Measurements from ENCODE around the gene TOM1L1.

TOM1L1 gene

DNA sequence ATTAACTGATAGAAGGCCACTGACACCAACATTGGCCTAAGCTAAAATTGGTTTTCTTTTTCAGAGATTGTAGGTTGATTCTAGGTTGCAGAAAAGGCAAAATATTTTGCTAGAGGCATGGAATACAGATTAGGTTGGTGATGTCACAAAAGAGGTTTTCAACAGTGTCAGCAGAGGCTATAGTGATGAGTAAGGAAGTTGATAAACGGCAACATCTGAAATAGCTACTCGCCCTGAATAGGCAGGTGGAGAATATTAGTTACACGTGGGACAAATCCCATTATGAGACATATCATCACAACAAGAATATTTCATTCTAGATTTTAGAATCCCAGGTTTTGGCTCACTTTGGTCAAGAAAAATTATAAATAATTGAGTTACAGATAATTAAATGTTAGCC lies 1.5 kb upstream of the TOM1L1 start:
- no peak for DNase-seq

DNA sequence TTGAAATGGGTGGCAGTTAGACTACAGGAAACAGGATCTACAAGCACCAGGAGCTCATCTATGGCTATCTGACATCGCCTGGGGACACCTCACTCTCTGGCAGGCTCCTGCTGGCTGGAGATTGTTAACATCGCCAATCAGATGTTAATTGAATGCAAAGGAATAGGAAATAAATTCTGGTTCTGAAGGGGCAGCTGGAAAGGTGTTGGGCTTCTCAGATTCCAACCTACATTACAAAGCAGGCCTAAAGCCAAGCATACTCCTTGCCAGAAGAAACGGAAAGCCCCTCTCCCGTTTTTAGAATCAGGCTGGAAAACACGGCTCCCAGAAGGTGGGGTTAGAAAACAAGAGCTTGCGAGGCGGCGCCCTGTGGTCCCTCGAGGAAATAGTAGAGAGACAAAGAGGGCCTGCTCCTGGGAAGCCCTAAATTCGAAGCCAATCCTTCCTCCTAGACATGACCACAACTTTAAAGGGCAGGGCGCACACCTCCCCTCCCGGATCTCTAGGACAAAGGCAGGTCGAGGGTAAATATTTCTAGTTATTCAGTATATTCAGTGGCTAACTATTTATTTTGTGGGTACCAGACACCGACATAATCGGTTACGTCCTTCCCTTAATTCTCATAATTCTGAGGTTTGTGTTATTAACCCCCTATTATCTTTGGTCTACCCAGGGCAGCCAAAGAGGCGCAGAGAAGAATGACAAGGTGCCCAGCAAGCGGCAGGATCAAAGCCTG lies 763 bp upstream of the TOM1L1 start:
- DNase-seq, result no peak

DNA sequence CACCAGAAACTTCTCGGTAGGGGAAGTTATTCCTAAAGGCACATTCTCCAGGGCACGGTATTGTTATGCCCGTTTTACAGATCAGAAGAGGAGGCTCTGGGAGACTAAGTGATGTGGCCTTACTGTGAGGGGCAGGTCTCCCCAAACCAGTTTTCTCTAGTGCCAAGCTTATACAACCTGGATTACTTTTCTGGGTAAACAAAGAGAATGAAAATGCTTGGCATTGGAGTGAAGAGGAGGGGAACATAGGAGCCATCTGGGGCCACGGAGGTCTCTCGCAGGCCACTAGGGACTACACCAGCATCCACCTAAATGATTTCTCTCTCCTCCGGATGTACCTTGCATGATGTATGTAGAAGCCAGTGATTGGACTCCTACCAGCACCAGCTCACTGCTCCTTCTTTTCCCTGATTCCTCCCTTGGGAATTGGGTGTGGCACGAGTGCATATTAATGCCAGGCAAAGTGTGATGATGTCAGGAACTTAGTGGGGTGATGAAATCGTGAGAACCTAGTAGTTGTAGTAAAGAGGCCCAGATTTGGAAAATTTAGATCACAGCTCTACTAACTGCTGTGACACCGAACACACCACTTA lies 674 bp downstream of the TOM1L1 start:
- no peak for DNase-seq

DNA sequence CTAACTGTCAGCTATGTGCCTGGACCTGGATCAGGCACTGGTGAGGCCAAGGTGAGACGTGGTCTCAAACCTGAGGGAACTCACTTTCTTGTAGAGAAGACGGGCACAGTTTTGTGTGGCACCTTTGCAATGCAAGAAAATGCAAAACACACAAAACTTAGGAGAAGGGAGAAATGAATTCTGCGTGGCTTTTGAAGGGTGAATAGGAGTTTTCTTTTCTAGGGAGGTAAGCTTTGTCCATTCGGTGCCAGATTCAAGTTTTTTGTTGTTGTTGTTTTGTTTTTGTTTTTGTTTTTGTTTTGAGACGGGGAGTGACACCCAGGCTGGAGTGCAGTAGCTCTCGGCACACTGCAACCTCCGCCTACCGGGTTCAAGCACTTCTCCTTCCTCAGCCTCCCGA lies 1.4 kb downstream of the TOM1L1 start:
- no peak for DNase-seq

DNA sequence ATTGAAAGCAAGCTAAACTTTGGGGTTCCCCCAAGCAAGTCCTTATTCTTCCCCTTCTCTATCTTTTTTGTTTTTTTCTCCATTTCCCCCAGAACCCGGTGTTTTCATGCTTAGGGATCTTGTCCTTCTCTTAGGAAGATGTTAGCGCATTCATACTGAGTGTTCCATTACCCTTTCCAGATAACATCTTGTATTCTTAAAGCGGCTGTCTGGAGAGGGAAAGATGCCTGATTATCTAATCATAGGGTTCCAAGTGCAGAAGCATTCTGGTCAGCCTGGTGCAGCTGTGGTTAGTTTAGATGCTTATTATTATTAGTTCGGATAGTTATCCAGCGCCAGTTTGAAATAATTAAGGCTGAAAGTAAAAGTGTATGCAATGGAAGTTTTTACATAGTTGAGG lies 2.0 kb downstream of the TOM1L1 start:
- no peak for DNase-seq

DNA sequence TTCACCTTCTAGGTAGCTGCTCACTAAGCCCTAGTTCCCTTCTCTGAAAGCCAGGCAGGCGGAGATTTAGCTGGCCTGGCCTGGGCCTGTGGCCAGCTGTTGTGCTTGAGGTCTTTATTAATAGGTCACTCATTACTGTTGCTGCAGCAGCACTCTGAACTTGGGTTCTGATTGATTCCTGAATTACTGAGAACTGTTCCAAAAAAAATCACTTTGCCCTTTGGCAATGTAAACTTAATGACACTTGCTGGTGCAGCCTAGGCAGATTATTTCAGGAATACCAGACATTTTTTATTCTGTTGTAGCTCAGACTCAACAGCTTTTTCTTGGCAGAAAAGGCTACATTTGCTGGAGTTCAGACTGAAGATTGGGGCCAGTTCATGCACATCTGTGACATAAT lies 2.7 kb downstream of the TOM1L1 start:
- DNase-seq, result no peak

DNA sequence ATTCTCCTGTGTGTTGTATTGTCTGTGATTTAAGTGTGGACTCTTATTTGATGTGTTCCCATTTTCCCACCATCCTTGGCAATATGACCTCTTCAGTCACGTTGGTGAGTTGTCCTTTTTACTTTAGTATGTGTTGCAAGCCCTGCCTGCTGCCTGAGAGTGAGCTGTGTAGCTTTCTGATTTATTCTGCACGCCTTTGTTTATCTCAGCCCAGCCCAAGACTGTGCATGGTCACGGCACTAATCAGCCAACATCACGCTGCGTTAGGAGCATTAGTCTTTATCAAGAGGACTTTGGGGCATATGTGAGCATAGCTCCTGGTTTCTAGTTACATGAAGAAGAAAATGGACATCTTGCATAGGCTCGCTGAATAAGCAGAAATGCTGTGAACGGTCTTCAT lies 6.0 kb downstream of the TOM1L1 start:
- DNase-seq, result no peak

DNA sequence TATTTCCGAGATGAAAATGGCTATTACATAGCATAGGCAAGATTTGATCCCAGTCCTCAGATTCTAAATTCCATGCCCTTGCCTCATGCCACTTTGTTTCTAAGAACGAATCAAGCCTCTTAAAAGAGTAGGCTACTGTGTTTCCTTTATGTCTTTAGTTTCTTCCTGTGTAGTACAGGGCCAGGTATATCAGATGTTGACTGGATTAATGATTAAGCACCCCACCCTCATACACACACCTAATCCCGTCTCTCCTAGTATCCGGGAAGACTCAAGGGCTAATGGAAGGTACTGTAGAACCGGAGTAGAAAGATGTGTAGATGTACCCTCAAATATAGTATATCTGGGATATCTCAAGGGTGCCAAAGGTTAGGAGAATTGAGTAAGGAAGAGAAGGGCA lies 6.7 kb downstream of the TOM1L1 start:
- no peak for DNase-seq

DNA sequence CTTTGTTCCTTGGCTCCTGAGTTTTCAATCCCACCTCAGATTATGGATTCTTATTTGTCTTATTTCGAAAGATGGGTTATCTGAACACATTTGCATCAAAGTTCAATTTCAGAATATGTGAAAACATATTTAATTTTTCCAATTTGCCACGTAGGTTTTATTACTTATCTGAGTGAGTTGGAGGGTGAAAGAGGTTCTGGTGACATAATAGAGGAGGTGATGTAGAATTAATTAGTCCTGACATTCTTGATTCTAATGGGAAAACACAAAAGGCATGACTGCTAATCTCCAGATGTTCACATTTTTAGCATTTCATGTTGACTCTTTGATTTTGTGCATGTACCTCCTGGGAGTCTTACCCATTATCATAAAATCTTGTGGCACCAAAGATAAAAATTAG lies 9.1 kb downstream of the TOM1L1 start:
- DNase-seq, result no peak

DNA sequence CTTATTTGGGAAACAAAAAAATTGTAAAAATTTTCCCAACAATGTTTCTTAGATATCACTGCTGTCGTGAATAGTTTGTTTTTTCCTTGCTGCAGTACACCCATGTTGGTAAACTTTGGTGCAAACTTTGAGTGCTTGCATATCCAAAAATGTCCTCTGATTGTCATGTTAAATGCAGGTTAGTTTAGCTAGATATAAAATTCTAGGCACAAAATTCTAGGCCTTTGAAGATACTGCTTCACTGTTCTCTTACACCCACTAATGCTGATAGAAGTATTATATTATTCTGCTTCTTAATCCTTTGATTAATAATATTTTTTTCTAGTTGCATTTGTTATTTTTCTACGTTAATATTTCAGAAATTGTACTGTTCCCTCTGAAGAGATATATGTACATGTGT lies 16.1 kb downstream of the TOM1L1 start:
- no peak for DNase-seq

DNA sequence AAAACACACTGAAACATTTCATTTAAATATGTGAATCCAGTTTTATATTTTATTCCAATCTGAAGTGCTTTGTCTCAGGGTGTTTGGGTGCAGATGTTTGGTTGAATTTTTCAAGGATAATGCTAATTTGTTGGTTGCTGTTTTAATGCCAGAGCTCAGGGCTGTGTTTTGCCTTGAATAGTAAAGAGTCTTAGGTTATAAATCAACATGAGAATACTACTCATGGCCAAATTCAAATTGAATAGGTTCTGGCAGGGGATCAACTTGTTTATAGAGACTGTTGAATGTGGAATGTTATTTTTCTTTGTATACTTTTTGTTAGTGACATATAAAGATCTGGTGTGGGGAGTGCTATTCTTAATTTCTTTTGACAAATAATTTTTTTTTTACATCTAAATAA lies 18.8 kb downstream of the TOM1L1 start:
- no peak for DNase-seq

DNA sequence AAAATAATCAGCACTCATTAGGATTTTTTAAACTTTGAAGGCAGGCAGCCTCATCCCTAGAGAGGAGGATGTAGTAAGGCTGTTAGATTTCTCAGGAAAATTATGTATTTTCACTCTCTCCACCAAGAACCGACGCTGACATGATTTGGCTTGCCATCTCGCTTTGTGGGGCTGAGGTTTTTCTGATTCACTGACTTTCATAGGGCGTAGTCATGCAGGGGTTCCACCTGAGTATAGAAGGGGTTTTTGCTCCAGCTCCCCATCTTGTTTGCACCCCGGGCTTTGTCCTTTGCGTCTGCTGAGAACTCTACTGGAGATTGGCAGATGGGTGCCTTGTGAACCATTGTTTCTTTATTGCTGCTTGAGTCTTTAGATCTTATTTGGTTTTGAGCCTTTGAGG lies 20.2 kb downstream of the TOM1L1 start:
- no peak for DNase-seq

DNA sequence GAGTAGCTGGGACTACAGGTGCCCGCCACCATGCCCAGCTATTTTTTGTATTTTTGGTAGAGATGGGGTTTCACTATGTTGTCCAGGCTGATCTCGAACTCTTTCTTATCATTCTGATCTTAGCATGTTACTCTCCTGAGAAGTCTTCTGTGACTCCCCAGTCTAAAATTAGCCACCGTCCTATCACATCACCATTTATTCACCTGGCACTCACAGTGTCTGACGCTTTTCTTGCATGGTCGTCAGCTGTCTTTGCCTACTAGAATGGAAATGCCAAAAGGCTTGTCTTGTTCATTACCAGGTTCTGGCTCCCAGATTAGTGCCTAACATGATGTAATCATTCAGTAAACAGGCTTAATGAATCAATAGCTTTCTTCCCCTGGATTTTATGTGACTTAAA lies 23.8 kb downstream of the TOM1L1 start:
- DNase-seq, result no peak

DNA sequence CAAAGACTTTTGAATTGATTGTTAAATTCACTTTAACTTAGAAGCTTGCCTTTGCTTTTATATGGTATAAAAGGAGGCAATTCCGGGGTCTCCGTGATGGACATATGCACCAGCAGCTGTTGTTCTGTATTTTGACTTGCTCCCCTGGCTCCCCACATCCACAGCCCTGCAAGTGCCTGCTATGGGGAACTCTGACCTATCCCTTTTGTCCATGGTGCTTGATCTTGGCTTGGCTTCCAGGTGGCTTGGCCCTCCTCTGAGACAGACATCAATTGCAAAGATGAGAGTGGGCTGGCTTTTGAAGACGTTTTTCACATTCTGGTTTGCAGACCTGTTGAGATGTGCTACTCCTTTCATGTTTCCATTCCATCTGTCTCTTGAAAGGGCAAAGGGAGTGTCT lies 26.9 kb downstream of the TOM1L1 start:
- no peak for DNase-seq

DNA sequence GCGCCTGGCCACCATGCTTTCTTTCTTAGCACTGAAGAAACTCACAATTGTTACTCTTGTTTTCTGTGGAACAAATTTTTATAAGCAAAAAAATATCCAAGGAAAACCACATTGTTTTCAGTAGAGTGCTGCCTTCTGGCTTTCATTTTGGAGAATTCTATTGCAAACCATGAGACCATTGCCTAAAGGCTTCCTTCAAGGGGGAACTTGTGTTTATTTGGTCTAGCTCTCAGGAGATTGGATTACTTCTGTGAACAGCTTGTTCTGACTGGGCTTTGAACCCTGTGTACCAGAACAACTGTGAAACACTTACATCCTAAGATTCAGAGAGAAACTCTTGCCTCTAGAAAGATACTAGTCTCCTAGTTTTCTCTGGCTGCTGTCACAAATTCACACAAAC lies 32.1 kb downstream of the TOM1L1 start:
- DNase-seq, result no peak

DNA sequence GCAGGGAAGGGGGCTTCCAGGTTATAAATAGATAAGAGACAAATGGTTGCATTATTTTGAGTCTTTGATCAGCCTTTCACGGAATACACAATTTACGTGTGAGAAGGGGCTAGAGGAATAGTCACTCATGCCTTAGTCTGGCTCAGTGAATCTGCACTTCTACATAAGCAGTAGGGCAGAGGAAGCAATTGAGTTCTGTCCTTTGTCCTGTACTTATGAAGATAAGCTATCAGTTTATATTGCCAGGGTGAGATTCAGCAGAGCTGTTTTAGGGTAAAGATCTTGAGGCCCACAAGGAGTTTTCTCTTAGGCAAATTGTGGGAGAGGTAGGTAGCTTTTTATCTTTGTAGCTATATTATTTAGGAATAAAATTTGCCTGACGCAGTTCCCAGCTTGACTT lies 33.3 kb downstream of the TOM1L1 start:
- DNase-seq, result no peak

DNA sequence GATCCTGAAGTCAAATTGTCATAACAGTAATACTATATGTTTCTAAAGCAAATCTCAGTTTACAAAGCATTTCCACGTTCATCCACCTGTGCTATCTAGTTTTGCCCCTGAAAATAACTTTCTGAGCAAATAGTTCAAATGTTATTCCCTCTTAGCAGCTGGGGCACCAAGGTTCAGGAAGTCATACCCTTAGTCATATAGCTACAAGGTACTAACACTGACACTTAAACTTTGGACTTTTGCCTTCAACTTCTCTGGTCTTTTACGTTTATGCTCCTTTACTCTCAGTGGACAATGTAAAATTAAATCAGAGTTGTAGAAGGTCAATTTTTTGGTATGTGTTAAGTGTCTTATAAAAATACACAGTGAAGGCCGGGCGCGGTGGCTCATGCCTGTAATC lies 34.8 kb downstream of the TOM1L1 start:
- no peak for DNase-seq

DNA sequence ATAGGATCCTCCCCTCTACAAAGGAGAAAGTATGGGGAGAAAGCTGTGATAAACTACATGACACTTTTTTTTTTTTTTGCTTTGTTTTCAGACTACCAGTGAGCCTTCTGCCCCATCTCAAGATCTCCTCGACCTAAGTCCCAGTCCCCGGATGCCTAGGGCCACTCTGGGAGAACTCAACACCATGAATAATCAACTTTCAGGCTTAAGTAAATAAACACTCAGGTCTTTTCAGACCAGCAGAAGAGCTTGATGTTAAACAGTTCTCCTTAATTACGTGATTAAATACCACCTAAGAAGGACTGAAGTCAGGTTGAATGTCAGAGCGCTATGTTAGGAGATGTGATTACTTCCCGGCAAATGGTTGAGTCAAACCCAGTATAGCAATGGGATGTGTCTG lies 36.4 kb downstream of the TOM1L1 start:
- no peak for DNase-seq

DNA sequence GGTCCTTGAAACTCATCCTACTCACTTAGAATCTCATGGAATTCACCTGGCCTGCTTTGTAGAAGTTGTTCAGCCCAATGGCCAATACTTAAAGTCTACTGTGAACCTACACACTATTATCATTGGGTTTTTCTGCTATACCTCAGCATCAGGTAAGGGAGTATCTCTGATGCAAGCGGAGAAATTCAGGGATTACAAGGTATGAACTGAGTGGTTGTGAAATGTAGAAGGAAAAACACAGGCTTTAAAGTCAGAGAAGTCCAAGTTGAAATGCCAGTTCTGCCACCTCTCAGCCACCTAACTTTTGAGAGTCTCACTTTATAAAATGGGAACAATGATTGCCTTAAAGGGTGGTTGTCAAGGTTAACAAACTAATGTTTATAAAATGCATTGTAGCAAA lies 36.8 kb downstream of the TOM1L1 start:
- DNase-seq, result no peak

DNA sequence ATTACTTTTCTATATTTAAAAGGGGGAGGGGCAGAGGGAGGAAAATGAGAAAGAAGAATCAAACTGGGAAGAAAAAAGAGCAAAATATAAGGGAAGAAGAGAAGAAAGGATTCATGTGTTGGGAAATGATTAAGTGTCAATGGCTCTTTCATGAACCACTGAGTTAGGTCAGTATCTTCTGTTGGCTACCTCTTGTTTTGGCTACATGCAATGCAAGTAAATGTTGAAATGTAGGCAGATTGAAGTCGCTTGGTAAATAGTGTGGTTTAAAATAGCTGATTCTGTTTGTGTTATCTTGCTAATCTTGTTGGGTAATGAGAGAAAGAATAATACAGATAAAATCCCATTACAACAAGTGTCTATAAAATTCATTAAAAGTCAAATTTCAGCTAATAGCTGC lies 40.6 kb downstream of the TOM1L1 start:
- no peak for DNase-seq

DNA sequence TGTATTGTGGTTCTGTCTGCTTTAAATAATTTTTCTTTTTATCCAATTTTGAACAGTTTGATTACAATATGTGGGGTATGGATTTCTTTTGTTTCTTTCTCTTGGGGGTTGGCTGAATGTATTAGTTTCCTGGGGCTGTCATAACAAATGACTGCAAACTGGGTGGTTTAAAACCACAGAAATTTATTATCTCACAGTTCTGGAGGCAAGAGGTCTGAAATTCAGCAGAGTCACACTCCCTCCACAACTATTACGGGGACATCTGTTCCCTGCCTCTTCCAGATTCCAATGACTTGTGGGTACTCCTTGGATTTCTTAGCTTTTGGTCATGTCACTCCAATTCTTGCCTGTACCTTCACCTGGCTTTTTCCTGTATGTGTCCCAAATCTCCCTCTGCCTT lies 44.1 kb downstream of the TOM1L1 start:
- no peak for DNase-seq

DNA sequence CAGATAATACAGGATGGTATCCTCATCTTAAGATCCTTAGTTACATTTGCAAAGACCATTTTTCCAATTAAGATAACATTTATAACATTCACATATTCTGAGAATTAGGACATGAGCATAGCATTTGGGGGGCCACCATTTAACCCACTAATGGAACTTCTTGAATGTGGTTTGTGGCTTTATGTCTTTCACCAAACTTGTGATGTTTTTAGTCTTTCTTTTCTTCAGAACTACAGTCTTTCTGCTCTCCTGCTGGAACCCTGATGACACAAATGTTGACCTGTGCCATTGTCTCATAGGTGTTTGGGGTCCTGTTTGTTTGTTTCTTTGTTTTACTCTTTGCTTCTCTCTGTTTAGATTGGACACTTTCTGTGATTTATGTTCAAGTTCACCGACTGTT lies 44.6 kb downstream of the TOM1L1 start:
- DNase-seq, result no peak

DNA sequence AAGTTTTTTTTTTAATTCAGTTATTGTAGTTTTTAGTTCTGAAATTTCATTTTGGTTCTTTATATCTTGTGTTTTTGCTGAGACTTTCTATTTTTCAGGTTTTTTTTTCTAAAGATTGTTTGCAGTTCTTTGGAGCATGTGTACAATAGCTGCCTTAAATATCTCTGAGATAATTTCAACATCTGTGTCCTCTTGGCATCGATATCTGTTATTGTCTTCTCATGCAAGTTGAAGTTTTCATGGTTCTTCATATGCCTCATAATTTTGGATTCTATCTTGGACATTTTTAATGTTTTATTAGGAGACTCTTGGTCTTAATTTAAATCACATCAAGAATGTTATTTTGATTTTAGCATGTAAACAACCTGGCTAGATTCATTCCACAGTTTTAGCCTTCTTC lies 45.0 kb downstream of the TOM1L1 start:
- DNase-seq, result no peak

DNA sequence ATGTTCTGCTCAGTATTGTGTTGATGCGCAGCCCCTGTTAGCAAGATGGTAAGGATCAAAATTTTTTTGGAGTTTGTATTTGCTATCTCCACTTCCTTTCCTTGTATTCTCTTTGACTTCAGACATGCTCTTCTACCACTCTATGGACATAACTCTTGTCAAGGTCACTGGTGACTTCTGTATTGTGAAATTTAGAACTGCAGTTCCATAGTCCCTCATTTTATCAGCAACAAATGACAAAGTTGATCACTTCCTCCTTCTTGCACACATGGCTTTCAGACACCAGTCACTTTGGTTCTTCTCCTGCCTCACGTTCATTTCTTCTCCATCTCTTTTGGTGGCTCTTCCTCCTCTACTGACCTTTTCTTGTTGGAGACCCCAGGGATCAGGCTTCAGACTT lies 46.7 kb downstream of the TOM1L1 start:
- DNase-seq, result no peak

DNA sequence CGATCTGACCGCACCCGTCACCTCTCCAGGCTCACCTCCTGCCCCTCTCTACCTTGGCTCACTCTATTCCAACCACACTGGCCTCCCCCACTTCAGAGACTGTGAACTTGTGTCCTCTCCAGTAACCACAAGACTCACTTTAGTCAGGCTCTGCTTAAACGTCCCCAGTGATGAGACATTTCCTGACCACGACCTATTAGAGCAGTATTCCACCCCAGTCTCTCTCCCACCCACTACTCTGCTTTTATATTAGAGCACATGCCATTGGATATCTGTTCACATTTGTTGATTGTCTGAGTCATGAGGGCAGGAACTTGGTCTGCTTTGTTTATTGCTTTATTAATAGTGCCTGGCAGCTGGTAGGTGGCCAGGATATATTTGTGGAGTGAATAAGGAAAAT lies 47.7 kb downstream of the TOM1L1 start:
- DNase-seq, result no peak

All from activated CD4-positive, alpha-beta T cell treated with anti-CD3 and anti-CD28 coated beads, Interleukin-2, amount 50 U/mL, for 48 hours (primary cell).